K562 (cell line): ENCODE measurements around the gene ARF1.

Source experiments
- CHCHD3 ChIP-seq: fragments of 250-450 bp; sonication (Bioruptor Pico); IDR thresholded peaks from 2 replicates; pipeline ENCODE4 v2.1.2; 2022; ENCODE audit warnings: mild to moderate bottlenecking
- CTCF ChIP-seq, 3 experiments: IDR thresholded peaks in 2 of 3; conservative IDR thresholded peaks in 1 of 3; 2 replicates each; pipeline ENCODE4 v1.5.1; 2011 to 2012; ENCODE audit warnings: low read length in 3 of 3, mild to moderate bottlenecking in 3 of 3, control low read depth in 2 of 3, improper control_type of control experiment in 1 of 3, inconsistent platforms in 1 of 3, low read depth in 1 of 3, mixed read lengths in 1 of 3, moderate library complexity in 1 of 3; ENCODE audit not compliant: insufficient read depth in 2 of 3
- EGR1 ChIP-seq: fragments of 450-650 bp; conservative IDR thresholded peaks from 2 replicates; pipeline ENCODE4 v1.6.1; 2017; ENCODE audit warnings: mild to moderate bottlenecking
- HMG20B ChIP-seq: fragments of 250-450 bp; sonication (Bioruptor Pico); IDR thresholded peaks from 2 replicates; pipeline ENCODE4 v1.5.0; 2021; ENCODE audit warnings: mild to moderate bottlenecking
- IRF2 ChIP-seq: sonication (generic); formaldehyde crosslinking; IDR thresholded peaks from 2 replicates; pipeline ENCODE4 v1.8.1; 2022; ENCODE audit warnings: mild to moderate bottlenecking, missing genetic modification reagents
- MAFK ChIP-seq: IDR thresholded peaks from 2 replicates; pipeline ENCODE4 v1.6.1; 2011; ENCODE audit warnings: low read length, improper control_type of control experiment
- MAX ChIP-seq: sonication (generic); formaldehyde crosslinking; IDR thresholded peaks from 2 replicates; pipeline ENCODE4 v1.9.0; 2022; ENCODE audit warnings: mild to moderate bottlenecking, missing genetic modification reagents
- NFE2 ChIP-seq: IDR thresholded peaks from 2 replicates; pipeline ENCODE4 v1.6.1; 2014; ENCODE audit warnings: antibody characterized with exemption, low read depth
- NFRKB ChIP-seq: fragments of 450-650 bp; IDR thresholded peaks from 2 replicates; pipeline ENCODE4 v1.6.1; 2016; ENCODE audit warnings: low read depth
- PHF8 ChIP-seq: fragments of 200-600 bp; sonication (generic); IDR thresholded peaks from 2 replicates; pipeline ENCODE4 v1.6.1; 2012; ENCODE audit warnings: mixed run types, mild to moderate bottlenecking, inconsistent platforms, low read length, moderate library complexity, borderline replicate concordance
- POLR2A ChIP-seq: fragments of 450-650 bp; conservative IDR thresholded peaks from 2 replicates; pipeline ENCODE4 v1.6.1; 2016
- SRSF1 ChIP-seq: fragments of 200-400 bp; formaldehyde crosslinking; IDR thresholded peaks from 2 replicates; pipeline ENCODE4 v1.6.1; 2017; ENCODE audit warnings: mild to moderate bottlenecking, low read depth, low read length, moderate library complexity
- TF ChIP-seq, protein P1 (sequence below): fragments of 450-650 bp; formaldehyde crosslinking; IDR thresholded peaks from 2 replicates; pipeline ENCODE4 v1.4.0; 2020; ENCODE audit warnings: mild to moderate bottlenecking, mixed read lengths
- TF ChIP-seq, protein P2 (sequence below): sonication (generic); formaldehyde crosslinking; IDR thresholded peaks from 2 replicates; pipeline ENCODE4 v1.8.0; 2022; ENCODE audit warnings: mild to moderate bottlenecking, missing genetic modification reagents, borderline replicate concordance

GRCh38 chr1:228095161-228095560 is 12.7 kb downstream of the ARF1 start:
- TF ChIP-seq MAFK, result no peak
- no peak for TF ChIP-seq NFE2
- TF ChIP-seq IRF2 (CRISPR knock-in tag), result no peak
- TF ChIP-seq PHF8, result no peak
- TF ChIP-seq HMG20B (CRISPR knock-in tag), result no peak
- no peak for TF ChIP-seq EGR1
- no peak for TF ChIP-seq NFRKB
- TF ChIP-seq CTCF (IDR thresholded peaks at IDR 0.05 in 2 of 3, conservative IDR thresholded peaks at IDR 0.05 in 1 of 3; ENCODE audit: insufficient read depth in 2 of 3, low read depth in 1 of 3, low read length in 3 of 3), result no peak
- TF ChIP-seq MAX (CRISPR knock-in tag), result no peak
- TF ChIP-seq, protein P1, sequence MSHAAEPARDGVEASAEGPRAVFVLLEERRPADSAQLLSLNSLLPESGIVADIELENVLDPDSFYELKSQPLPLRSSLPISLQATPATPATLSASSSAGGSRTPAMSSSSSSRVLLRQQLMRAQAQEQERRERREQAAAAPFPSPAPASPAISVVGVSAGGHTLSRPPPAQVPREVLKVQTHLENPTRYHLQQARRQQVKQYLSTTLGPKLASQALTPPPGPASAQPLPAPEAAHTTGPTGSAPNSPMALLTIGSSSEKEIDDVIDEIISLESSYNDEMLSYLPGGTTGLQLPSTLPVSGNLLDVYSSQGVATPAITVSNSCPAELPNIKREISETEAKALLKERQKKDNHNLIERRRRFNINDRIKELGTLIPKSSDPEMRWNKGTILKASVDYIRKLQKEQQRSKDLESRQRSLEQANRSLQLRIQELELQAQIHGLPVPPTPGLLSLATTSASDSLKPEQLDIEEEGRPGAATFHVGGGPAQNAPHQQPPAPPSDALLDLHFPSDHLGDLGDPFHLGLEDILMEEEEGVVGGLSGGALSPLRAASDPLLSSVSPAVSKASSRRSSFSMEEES (CRISPR knock-in tag), result no peak
- no peak for TF ChIP-seq CHCHD3 (CRISPR knock-in tag)
- TF ChIP-seq, protein P2, sequence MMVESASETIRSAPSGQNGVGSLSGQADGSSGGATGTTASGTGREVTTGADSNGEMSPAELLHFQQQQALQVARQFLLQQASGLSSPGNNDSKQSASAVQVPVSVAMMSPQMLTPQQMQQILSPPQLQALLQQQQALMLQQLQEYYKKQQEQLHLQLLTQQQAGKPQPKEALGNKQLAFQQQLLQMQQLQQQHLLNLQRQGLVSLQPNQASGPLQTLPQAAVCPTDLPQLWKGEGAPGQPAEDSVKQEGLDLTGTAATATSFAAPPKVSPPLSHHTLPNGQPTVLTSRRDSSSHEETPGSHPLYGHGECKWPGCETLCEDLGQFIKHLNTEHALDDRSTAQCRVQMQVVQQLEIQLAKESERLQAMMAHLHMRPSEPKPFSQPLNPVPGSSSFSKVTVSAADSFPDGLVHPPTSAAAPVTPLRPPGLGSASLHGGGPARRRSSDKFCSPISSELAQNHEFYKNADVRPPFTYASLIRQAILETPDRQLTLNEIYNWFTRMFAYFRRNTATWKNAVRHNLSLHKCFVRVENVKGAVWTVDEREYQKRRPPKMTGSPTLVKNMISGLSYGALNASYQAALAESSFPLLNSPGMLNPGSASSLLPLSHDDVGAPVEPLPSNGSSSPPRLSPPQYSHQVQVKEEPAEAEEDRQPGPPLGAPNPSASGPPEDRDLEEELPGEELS, result no peak
- TF ChIP-seq SRSF1, result no peak
- no peak for TF ChIP-seq POLR2A
